Osteoblast (primary cell): ENCODE results near the gene ZFP1. TPM values are rescaled to one million over a fixed set of nuclear protein-coding genes. Genes with fewer than 3 reads are reported as not detected.

ENCODE experiments used
- DNase-seq: peaks from one replicate; pipeline ENCODE4 v3.0.0; 2011; ENCODE audit warnings: low spot score, mixed read lengths; ENCODE audit not compliant: insufficient read length; ENCODE audit errors: missing footprints
- H2AFZ ChIP-seq: 2 replicates; pipeline ENCODE4 v1.6.0; 2011; ENCODE audit warnings: mild to moderate bottlenecking, low read length
- H3K27ac ChIP-seq: 2 replicates; pipeline ENCODE4 v1.5.1; 2011; ENCODE audit warnings: mild to moderate bottlenecking, low read depth, low read length, moderate library complexity
- H3K27me3 ChIP-seq: 2 replicates; pipeline ENCODE4 v1.6.0; 2012; ENCODE audit warnings: mild to moderate bottlenecking, control low read depth, inconsistent platforms, low read length, moderate library complexity; ENCODE audit not compliant: insufficient read depth
- H3K36me3 ChIP-seq: 2 replicates; pipeline ENCODE4 v1.5.1; 2011; ENCODE audit warnings: mild to moderate bottlenecking, low read length, control low read depth, moderate library complexity; ENCODE audit not compliant: insufficient read depth
- H3K4me1 ChIP-seq: 2 replicates; pipeline ENCODE4 v1.5.1; 2011; ENCODE audit warnings: mild to moderate bottlenecking, low read length, control low read depth, moderate library complexity; ENCODE audit not compliant: insufficient read depth
- H3K4me2 ChIP-seq: 2 replicates; pipeline ENCODE4 v1.6.0; 2011; ENCODE audit warnings: mild to moderate bottlenecking, low read length; ENCODE audit not compliant: insufficient read depth
- H3K4me3 ChIP-seq: fragments of 200-600 bp; sonication (generic); 3 replicates; pipeline ENCODE4 v1.5.1; 2012; ENCODE audit warnings: mild to moderate bottlenecking, low read length, inconsistent platforms; ENCODE audit not compliant: insufficient read depth
- H3K79me2 ChIP-seq: 2 replicates; pipeline ENCODE4 v1.6.0; 2012; ENCODE audit warnings: mild to moderate bottlenecking, low read length, control low read depth, inconsistent platforms; ENCODE audit not compliant: insufficient read depth
- H3K9me3 ChIP-seq: 2 replicates; pipeline ENCODE4 v1.5.1; 2011; ENCODE audit warnings: low read depth, low read length, control low read depth
- H4K20me1 ChIP-seq: 2 replicates; pipeline ENCODE4 v1.6.0; 2012; ENCODE audit warnings: mild to moderate bottlenecking, low read length, control low read depth; ENCODE audit not compliant: insufficient read depth
- CTCF ChIP-seq: IDR thresholded peaks from 2 replicates; pipeline ENCODE4 v1.5.1; 2011; ENCODE audit warnings: mild to moderate bottlenecking, low read depth, low read length, moderate library complexity; ENCODE audit errors: extremely low read depth
- total RNA-seq: library from RNA; depleted of rRNA; stranded (reverse); fragments of >200 nt; gene quantifications from 2 replicates; pipeline ENCODE4 v1.2.3, GENCODE V29; 2012

The ZFP1 gene
- total RNA-seq, 1 donor: 12.7 TPM

GRCh38 chr16:75198135-75198600 is 49.8 kb downstream of the ZFP1 start:
- Histone ChIP-seq H3K79me2 (no peaks in the 10 kb centered on the region), H3K4me3 (peak overlapping the region; percentile 58)

GRCh38 chr16:75202069-75202590 is 53.8 kb downstream of the ZFP1 start:
- DNase-seq: no peak
- Histone ChIP-seq H3K4me2 (no peak overlapping the region), H3K4me1 (peaks cover 9% of the 10 kb centered on the region), H3K9me3 (no peaks in the 10 kb centered on the region), H3K27ac (no peak overlapping the region), H3K27me3 (peaks cover 13% of the 10 kb centered on the region), H3K36me3 (no peaks in the 10 kb centered on the region), H2AFZ (no peak overlapping the region), H3K4me3 (no peak overlapping the region), H4K20me1 (no peaks in the 10 kb centered on the region), H3K79me2 (no peaks in the 10 kb centered on the region)
- TF ChIP-seq CTCF: no peak

More at GRCh38 chr16:75198135-75198600, 49.8 kb downstream of the ZFP1 start:
- Histone ChIP-seq H3K4me1 (peaks cover 9% of the 10 kb centered on the region), H3K4me2 (peak overlapping the region; percentile 78), H3K9me3 (no peaks in the 10 kb centered on the region), H3K27ac (no peak overlapping the region), H3K36me3 (no peaks in the 10 kb centered on the region), H4K20me1 (no peaks in the 10 kb centered on the region), H2AFZ (peak overlapping the region; percentile 92), H3K27me3 (peaks cover 19% of the 10 kb centered on the region)
- peak; percentile 75 for DNase-seq
- no peak for TF ChIP-seq CTCF

- H3K27me3 ChIP-seq: peaks cover 4% of the 10 kb centered on the region
- H3K79me2 ChIP-seq: no peaks in the 10 kb centered on the region
- no peaks in the 10 kb centered on the region for H4K20me1 ChIP-seq
- H3K9me3 ChIP-seq: no peaks in the 10 kb centered on the region
- H3K27ac ChIP-seq: no peak overlapping the region
- DNase-seq: peak; percentile 17
- no peak for TF ChIP-seq CTCF
- no peaks in the 10 kb centered on the region for H3K36me3 ChIP-seq
- H3K4me1 ChIP-seq: peaks cover 4% of the 10 kb centered on the region
- H3K4me3 ChIP-seq: no peak overlapping the region
- H3K4me2 ChIP-seq: no peak overlapping the region
- no peak overlapping the region for H2AFZ ChIP-seq
Measured at GRCh38 chr16:75203096-75203495, 54.8 kb downstream of the ZFP1 start.

GRCh38 chr16:75203667-75204409 is 55.5 kb downstream of the ZFP1 start:
- Histone ChIP-seq H4K20me1 (no peaks in the 10 kb centered on the region), H3K4me2 (no peak overlapping the region), H3K79me2 (no peaks in the 10 kb centered on the region), H3K27me3 (no peaks in the 10 kb centered on the region), H3K36me3 (no peaks in the 10 kb centered on the region), H3K27ac (no peak overlapping the region), H3K9me3 (no peaks in the 10 kb centered on the region), H3K4me3 (no peak overlapping the region), H3K4me1 (no peaks in the 10 kb centered on the region), H2AFZ (no peak overlapping the region)
- DNase-seq: peak; percentile 57
- TF ChIP-seq CTCF: no peak
